SK-N-SH (cell line): ENCODE data around the gene SNAP25. TPM values are rescaled to one million over a fixed set of nuclear protein-coding genes. Genes with fewer than 3 reads are reported as not detected.

Source experiments
- CTCF ChIA-PET: fragments of 300-600, 350-600 bp; formaldehyde crosslinking; extraction: SDS; loops from one replicate; lab custom pipeline; 2021; lab: Yijun Ruan, JAX
- POLR2A ChIA-PET: fragments of 350-600 bp; sonication (Branson Sonifier 250); formaldehyde crosslinking; extraction: SDS; loops from one replicate; lab custom pipeline; 2020; ENCODE audit warnings: antibody characterized with exemption, inconsistent platforms; lab: Yijun Ruan, JAX
- DNase-seq: peaks from one replicate; pipeline ENCODE4 v3.0.0; 2012
- H2AFZ ChIP-seq: fragments of 200-600 bp; sonication (generic); 2 replicates; pipeline ENCODE4 v1.8.1; 2016; ENCODE audit warnings: antibody characterized with exemption, mild to moderate bottlenecking, low read depth
- H3F3A ChIP-seq: fragments of 200-600 bp; sonication (generic); replicated peaks from 2 replicates; pipeline ENCODE3; 2016; ENCODE audit warnings: antibody characterized with exemption, mild to moderate bottlenecking; ENCODE audit not compliant: insufficient read depth
- H3K27ac ChIP-seq, 2 experiments: fragments of 200-500 bp in 1 of 2; fragments of 200-600 bp in 1 of 2; sonication (Bioruptor generic) in 1 of 2; sonication (generic), shearing (Covaris generic) in 1 of 2; 2 replicates each; pipeline versions ENCODE4 v1.5.1 to v1.6.1; 2014 to 2016; ENCODE audit warnings: low read depth in 2 of 2, inconsistent platforms in 1 of 2, low read length in 1 of 2, mild to moderate bottlenecking in 1 of 2, mixed read lengths in 1 of 2
- H3K27me3 ChIP-seq: fragments of 200-600 bp; sonication (generic), shearing (Covaris generic); 2 replicates; pipeline ENCODE4 v1.6.1; 2016; ENCODE audit warnings: mixed run types; ENCODE audit not compliant: insufficient read depth
- H3K36me3 ChIP-seq, 2 experiments: fragments of 200-500 bp in 1 of 2; fragments of 200-600 bp in 1 of 2; sonication (Bioruptor generic) in 1 of 2; sonication (generic) in 1 of 2; replicated peaks in 1 of 2; 2 replicates each; pipeline versions ENCODE3 to v1.5.1; 2014 to 2016; ENCODE audit warnings: low read length in 1 of 2, mild to moderate bottlenecking in 1 of 2; ENCODE audit not compliant: insufficient read depth in 2 of 2, control insufficient read depth in 1 of 2
- H3K4me1 ChIP-seq, 2 experiments: fragments of 200-500 bp in 1 of 2; fragments of 200-600 bp in 1 of 2; sonication (Bioruptor generic) in 1 of 2; sonication (generic), shearing (Covaris generic) in 1 of 2; 2 replicates each; pipeline versions ENCODE4 v1.5.1 to v1.6.1; 2014 to 2016; ENCODE audit warnings: low read depth in 1 of 2, low read length in 1 of 2, mixed run types in 1 of 2; ENCODE audit not compliant: insufficient read depth in 2 of 2, control insufficient read depth in 1 of 2
- H3K4me2 ChIP-seq: fragments of 200-600 bp; sonication (generic), shearing (Covaris generic); 2 replicates; pipeline ENCODE4 v1.6.1; 2017; ENCODE audit warnings: mixed run types
- H3K4me3 ChIP-seq, 2 experiments: fragments of 200-500 bp in 1 of 2; fragments of 200-600 bp in 1 of 2; sonication (Bioruptor generic) in 1 of 2; sonication (generic), shearing (Covaris generic) in 1 of 2; 2 replicates each; pipeline versions ENCODE4 v1.5.1 to v1.8.1; 2014 to 2016; ENCODE audit warnings: low read depth in 2 of 2, inconsistent platforms in 1 of 2, low read length in 1 of 2, mild to moderate bottlenecking in 1 of 2, mixed read lengths in 1 of 2, moderate library complexity in 1 of 2
- H3K79me2 ChIP-seq: fragments of 200-600 bp; sonication (generic); 2 replicates; pipeline ENCODE4 v1.8.1; 2017; ENCODE audit warnings: mild to moderate bottlenecking; ENCODE audit not compliant: insufficient read depth
- H3K9ac ChIP-seq: fragments of 200-600 bp; sonication (generic); 2 replicates; pipeline ENCODE4 v1.6.1; 2017; ENCODE audit warnings: mixed run types
- H3K9me2 ChIP-seq: fragments of 200-600 bp; sonication (generic); 2 replicates; pipeline ENCODE4 v1.6.1; 2017; ENCODE audit warnings: mixed run types
- H3K9me3 ChIP-seq: fragments of 200-600 bp; sonication (generic); 2 replicates; pipeline ENCODE4 v1.6.1; 2017; ENCODE audit warnings: mixed run types, mild to moderate bottlenecking, moderate library complexity
- H4K20me1 ChIP-seq: fragments of 200-600 bp; sonication (generic); 2 replicates; pipeline ENCODE4 v1.6.1; 2017; ENCODE audit warnings: mild to moderate bottlenecking, mixed run types; ENCODE audit not compliant: insufficient read depth
- CHD2 ChIP-seq: fragments of 150-350 bp; IDR thresholded peaks from 2 replicates; pipeline ENCODE4 v1.6.1; 2018; ENCODE audit warnings: low read length; ENCODE audit not compliant: partially characterized antibody
- ELF1 ChIP-seq: IDR thresholded peaks from 2 replicates; pipeline ENCODE4 v1.4.0; 2012
- EP300 ChIP-seq, 2 experiments: IDR thresholded peaks; 2 replicates each; pipeline versions ENCODE4 v1.4.0 to v1.6.1; 2012; ENCODE audit warnings: borderline replicate concordance in 1 of 2, low read depth in 1 of 2, low read length in 1 of 2
- FOXJ3 ChIP-seq: sonication (generic); formaldehyde crosslinking; IDR thresholded peaks from 2 replicates; pipeline ENCODE4 v1.5.1; 2020; ENCODE audit warnings: mild to moderate bottlenecking, missing genetic modification reagents
- GABPA ChIP-seq: IDR thresholded peaks from 2 replicates; pipeline ENCODE4 v1.4.0; 2012; ENCODE audit warnings: low read depth, mild to moderate bottlenecking
- JUND ChIP-seq: IDR thresholded peaks from 2 replicates; pipeline ENCODE4 v1.4.0; 2012
- MAX ChIP-seq: IDR thresholded peaks from 2 replicates; pipeline ENCODE4 v1.4.0; 2012; ENCODE audit warnings: low read depth
- MXI1 ChIP-seq: IDR thresholded peaks from 2 replicates; pipeline ENCODE4 v1.6.1; 2012; ENCODE audit warnings: mild to moderate bottlenecking, low read depth, low read length, improper control_type of control experiment
- NFIC ChIP-seq: IDR thresholded peaks from 2 replicates; pipeline ENCODE4 v1.4.0; 2012; ENCODE audit warnings: borderline replicate concordance
- NRF1 ChIP-seq: IDR thresholded peaks from 2 replicates; pipeline ENCODE4 v1.6.1; 2012; ENCODE audit warnings: low read depth, mild to moderate bottlenecking, low read length
- POLR2AphosphoS5 ChIP-seq: IDR thresholded peaks from 2 replicates; pipeline ENCODE4 v1.6.1; 2012; ENCODE audit warnings: low read depth, low read length
- RCOR1 ChIP-seq: fragments of 150-350 bp; IDR thresholded peaks from 2 replicates; pipeline ENCODE4 v1.6.1; 2017; ENCODE audit warnings: antibody characterized with exemption, low read length
- RXRA ChIP-seq: IDR thresholded peaks from 2 replicates; pipeline ENCODE4 v1.4.0; 2012; ENCODE audit warnings: low read depth, mild to moderate bottlenecking, borderline replicate concordance
- SMC3 ChIP-seq: IDR thresholded peaks from 2 replicates; pipeline ENCODE4 v1.6.1; 2012; ENCODE audit warnings: low read depth, low read length, improper control_type of control experiment
- TAF1 ChIP-seq: IDR thresholded peaks from 2 replicates; pipeline ENCODE4 v1.6.1; 2012; ENCODE audit warnings: low read depth, mild to moderate bottlenecking, low read length, moderate library complexity, borderline replicate concordance
- TCF12 ChIP-seq: IDR thresholded peaks from 2 replicates; pipeline ENCODE4 v1.4.0; 2012
- TEAD4 ChIP-seq: IDR thresholded peaks from 2 replicates; pipeline ENCODE4 v1.4.0; 2012; ENCODE audit warnings: mild to moderate bottlenecking, borderline replicate concordance; ENCODE audit not compliant: insufficient read depth
- whole genome bisulfite sequencing: methylation state at CpG from one replicate; pipeline ENCODE4 v1.1.6; 2017; ENCODE audit warnings: low lambda C conversion rate; 5-methylcytosine and 5-hydroxymethylcytosine counted together
- polyA plus RNA-seq, 3 experiments: library from polyadenylated mRNA; depleted of rRNA; stranded (reverse); fragments of >200 nt; gene quantifications; 2 replicates each; pipeline ENCODE4 v1.2.3, GENCODE V29; 2012
- TF ChIP-seq, protein P1 (sequence below): IDR thresholded peaks from 2 replicates; pipeline ENCODE4 v1.4.0; 2012; ENCODE audit warnings: low read depth, borderline replicate concordance
- TF ChIP-seq, protein P2 (sequence below): fragments of 150-350 bp; IDR thresholded peaks from 2 replicates; pipeline ENCODE4 v1.6.1; 2016; ENCODE audit warnings: mild to moderate bottlenecking, low read depth, low read length
- TF ChIP-seq, protein P3 (sequence below): IDR thresholded peaks from 2 replicates; pipeline ENCODE4 v1.6.1; 2012; ENCODE audit warnings: mild to moderate bottlenecking, low read depth, low read length, moderate library complexity

SNAP25 gene
- polyA plus RNA-seq, 1 of the 3 experiments (the other 2 are of a cell fraction): 42.4 TPM

DNA sequence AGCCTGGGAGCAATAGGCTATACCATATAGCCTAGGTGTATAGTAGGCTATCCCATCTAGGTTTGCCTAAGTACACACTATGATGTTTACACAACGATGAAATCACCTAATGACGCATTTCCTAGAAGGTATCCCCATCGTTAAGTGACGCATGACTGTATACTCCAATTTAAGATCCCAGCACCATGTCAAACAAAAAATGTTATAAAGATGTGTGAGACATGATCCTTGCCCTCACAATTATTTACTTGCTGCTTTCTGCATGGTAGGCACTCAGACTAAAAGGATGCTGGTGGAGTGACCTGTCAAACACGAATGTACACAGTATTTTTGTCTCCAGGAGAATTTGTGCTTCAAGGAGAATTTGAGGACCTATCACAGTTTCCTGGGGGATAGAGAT lies 32.3 kb downstream of the SNAP25 start:
- H4K20me1 ChIP-seq: no peaks in the 10 kb centered on the region
- ChIA-PET CTCF (interaction anchor here (0.6 kb wide), 1 partner anchor 102 kb away, joined by 3 read pairs; no protein-coding TSS in a partner anchor), POLR2A (no interaction called here)
- H3K27ac ChIP-seq: no peak overlapping the region
- H3F3A ChIP-seq: no peaks in the 10 kb centered on the region
- TF ChIP-seq, protein P1, sequence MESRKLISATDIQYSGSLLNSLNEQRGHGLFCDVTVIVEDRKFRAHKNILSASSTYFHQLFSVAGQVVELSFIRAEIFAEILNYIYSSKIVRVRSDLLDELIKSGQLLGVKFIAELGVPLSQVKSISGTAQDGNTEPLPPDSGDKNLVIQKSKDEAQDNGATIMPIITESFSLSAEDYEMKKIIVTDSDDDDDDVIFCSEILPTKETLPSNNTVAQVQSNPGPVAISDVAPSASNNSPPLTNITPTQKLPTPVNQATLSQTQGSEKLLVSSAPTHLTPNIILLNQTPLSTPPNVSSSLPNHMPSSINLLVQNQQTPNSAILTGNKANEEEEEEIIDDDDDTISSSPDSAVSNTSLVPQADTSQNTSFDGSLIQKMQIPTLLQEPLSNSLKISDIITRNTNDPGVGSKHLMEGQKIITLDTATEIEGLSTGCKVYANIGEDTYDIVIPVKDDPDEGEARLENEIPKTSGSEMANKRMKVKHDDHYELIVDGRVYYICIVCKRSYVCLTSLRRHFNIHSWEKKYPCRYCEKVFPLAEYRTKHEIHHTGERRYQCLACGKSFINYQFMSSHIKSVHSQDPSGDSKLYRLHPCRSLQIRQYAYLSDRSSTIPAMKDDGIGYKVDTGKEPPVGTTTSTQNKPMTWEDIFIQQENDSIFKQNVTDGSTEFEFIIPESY: no peak
- TF ChIP-seq MAX (no peak), CHD2 (no peak), SMC3 (no peak), NFIC (no peak), NRF1 (no peak), FOXJ3 (no peak), TAF1 (no peak), POLR2AphosphoS5 (no peak), JUND (no peak), GABPA (no peak), RCOR1 (no peak), TCF12 (no peak), RXRA (no peak), ELF1 (no peak), EP300 (IDR thresholded peaks at IDR 0.05; ENCODE audit: borderline replicate concordance in 1 of 2, low read depth in 1 of 2, low read length in 1 of 2) (no peak), MXI1 (no peak), TEAD4 (no peak)
- TF ChIP-seq, protein P2, sequence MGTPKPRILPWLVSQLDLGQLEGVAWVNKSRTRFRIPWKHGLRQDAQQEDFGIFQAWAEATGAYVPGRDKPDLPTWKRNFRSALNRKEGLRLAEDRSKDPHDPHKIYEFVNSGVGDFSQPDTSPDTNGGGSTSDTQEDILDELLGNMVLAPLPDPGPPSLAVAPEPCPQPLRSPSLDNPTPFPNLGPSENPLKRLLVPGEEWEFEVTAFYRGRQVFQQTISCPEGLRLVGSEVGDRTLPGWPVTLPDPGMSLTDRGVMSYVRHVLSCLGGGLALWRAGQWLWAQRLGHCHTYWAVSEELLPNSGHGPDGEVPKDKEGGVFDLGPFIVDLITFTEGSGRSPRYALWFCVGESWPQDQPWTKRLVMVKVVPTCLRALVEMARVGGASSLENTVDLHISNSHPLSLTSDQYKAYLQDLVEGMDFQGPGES: no peak
- TF ChIP-seq, protein P3, sequence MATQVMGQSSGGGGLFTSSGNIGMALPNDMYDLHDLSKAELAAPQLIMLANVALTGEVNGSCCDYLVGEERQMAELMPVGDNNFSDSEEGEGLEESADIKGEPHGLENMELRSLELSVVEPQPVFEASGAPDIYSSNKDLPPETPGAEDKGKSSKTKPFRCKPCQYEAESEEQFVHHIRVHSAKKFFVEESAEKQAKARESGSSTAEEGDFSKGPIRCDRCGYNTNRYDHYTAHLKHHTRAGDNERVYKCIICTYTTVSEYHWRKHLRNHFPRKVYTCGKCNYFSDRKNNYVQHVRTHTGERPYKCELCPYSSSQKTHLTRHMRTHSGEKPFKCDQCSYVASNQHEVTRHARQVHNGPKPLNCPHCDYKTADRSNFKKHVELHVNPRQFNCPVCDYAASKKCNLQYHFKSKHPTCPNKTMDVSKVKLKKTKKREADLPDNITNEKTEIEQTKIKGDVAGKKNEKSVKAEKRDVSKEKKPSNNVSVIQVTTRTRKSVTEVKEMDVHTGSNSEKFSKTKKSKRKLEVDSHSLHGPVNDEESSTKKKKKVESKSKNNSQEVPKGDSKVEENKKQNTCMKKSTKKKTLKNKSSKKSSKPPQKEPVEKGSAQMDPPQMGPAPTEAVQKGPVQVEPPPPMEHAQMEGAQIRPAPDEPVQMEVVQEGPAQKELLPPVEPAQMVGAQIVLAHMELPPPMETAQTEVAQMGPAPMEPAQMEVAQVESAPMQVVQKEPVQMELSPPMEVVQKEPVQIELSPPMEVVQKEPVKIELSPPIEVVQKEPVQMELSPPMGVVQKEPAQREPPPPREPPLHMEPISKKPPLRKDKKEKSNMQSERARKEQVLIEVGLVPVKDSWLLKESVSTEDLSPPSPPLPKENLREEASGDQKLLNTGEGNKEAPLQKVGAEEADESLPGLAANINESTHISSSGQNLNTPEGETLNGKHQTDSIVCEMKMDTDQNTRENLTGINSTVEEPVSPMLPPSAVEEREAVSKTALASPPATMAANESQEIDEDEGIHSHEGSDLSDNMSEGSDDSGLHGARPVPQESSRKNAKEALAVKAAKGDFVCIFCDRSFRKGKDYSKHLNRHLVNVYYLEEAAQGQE: no peak
- DNase-seq: no peak
- peaks cover 0 to 5% of the 10 kb centered on the region in 2 experiments; a peak in 2 of 4 replicates for H3K4me1 ChIP-seq
- H2AFZ ChIP-seq: no peak overlapping the region
- H3K9me2 ChIP-seq: no peaks in the 10 kb centered on the region
- H3K4me2 ChIP-seq: no peak overlapping the region
- no peaks in the 10 kb centered on the region for H3K9me3 ChIP-seq
- WGBS: 76% methylated on average over 5 of the region's 5 CpGs
- H3K36me3 ChIP-seq: peaks cover 0 to 24% of the 10 kb centered on the region in 2 experiments
- H3K9ac ChIP-seq: no peak overlapping the region
- H3K4me3 ChIP-seq: no peak overlapping the region
- H3K79me2 ChIP-seq: no peaks in the 10 kb centered on the region
- H3K27me3 ChIP-seq: no peaks in the 10 kb centered on the region
